Testis (tissue), 2 donors: ENCODE measurements around the gene ARHGAP25.

ENCODE experiments used
- CTCF ChIP-seq, 3 experiments: fragments of 450-650 bp in 2 of 3; fragments of 200-600 bp in 1 of 3; sonication (generic) in 1 of 3; IDR thresholded peaks; one replicate each; pipeline ENCODE4 v1.5.1; 2016 to 2019; ENCODE audit warnings: antibody characterized with exemption in 3 of 3, mild to moderate bottlenecking in 2 of 3, moderate library complexity in 1 of 3
- POLR2A ChIP-seq: fragments of 450-650 bp; IDR thresholded peaks from one replicate; pipeline ENCODE4 v1.6.1; 2017; ENCODE audit warnings: antibody characterized with exemption, mild to moderate bottlenecking, moderate library complexity

- TF ChIP-seq CTCF (IDR thresholded peaks at IDR 0.05) (no peak), POLR2A (no peak)
These were observed 12.8 kb downstream of the ARHGAP25 start for GRCh38 chr2:68747413-68747812.
